Nephron (organoid): ENCODE data around the gene MEGF6.

Experiments
- H3K27ac Mint-ChIP-seq, 3 experiments: 2 replicates each; pipeline ENCODE4 v1.8.0; 2020; ENCODE audit warnings: mixed read lengths in 3 of 3, mild to moderate bottlenecking in 2 of 3, moderate library complexity in 1 of 3
- H3K27me3 Mint-ChIP-seq: 2 replicates; pipeline ENCODE4 v1.8.0; 2021; ENCODE audit warnings: low read depth, mild to moderate bottlenecking, moderate library complexity, mixed read lengths
- H3K36me3 Mint-ChIP-seq: 2 replicates; pipeline ENCODE4 v1.8.0; 2020; ENCODE audit warnings: low read depth, mixed read lengths
- H3K4me1 Mint-ChIP-seq: 2 replicates; pipeline ENCODE4 v1.8.0; 2020; ENCODE audit warnings: mixed read lengths
- H3K4me3 Mint-ChIP-seq, 3 experiments: 2 replicates each; pipeline ENCODE4 v1.8.0; 2020; ENCODE audit warnings: mild to moderate bottlenecking in 3 of 3, mixed read lengths in 3 of 3, moderate library complexity in 2 of 3
- H3K9me3 Mint-ChIP-seq: 2 replicates; pipeline ENCODE4 v1.8.0; 2020; ENCODE audit warnings: mixed read lengths
- CTCF ChIP-seq, 3 experiments: fragments of 200-600 bp; sonication (generic); IDR thresholded peaks; one replicate each; pipeline ENCODE4 v1.5.0; 2021; ENCODE audit warnings: antibody characterized with exemption in 3 of 3; ENCODE audit not compliant: unreplicated experiment in 3 of 3

The MEGF6 gene

GRCh38 chr1:3597599-3597964, 13.7 kb downstream of the MEGF6 start:
- Mint-ChIP-seq H3K4me3 (peak overlapping the region; percentile 55 to 69 (median 56)), H3K4me1 (peaks cover 14% of the 10 kb centered on the region), H3K36me3 (peaks cover 3% of the 10 kb centered on the region), H3K9me3 (no peaks in the 10 kb centered on the region), H3K27me3 (peaks cover 9% of the 10 kb centered on the region), H3K27ac (peak overlapping the region; percentile 57 to 82 (median 70))
- no peak for TF ChIP-seq CTCF (IDR thresholded peaks at IDR 0.05; ENCODE audit: unreplicated experiment in 3 of 3)

GRCh38 chr1:3596663-3597598, 14.4 kb downstream of the MEGF6 start:
- peak overlapping the region in 1 of 3 experiments; percentile 31 for H3K4me3 Mint-ChIP-seq
- H3K36me3 Mint-ChIP-seq = peaks cover 3% of the 10 kb centered on the region
- peak overlapping the region in 2 of 3 experiments; percentile 57 to 82 for H3K27ac Mint-ChIP-seq
- H3K9me3 Mint-ChIP-seq = no peaks in the 10 kb centered on the region
- H3K4me1 Mint-ChIP-seq = peaks cover 14% of the 10 kb centered on the region
- no peak for TF ChIP-seq CTCF (IDR thresholded peaks at IDR 0.05; ENCODE audit: unreplicated experiment in 3 of 3)
- peaks cover 12% of the 10 kb centered on the region for H3K27me3 Mint-ChIP-seq

- Mint-ChIP-seq H3K4me1 (peaks cover 14% of the 10 kb centered on the region), H3K27me3 (peaks cover 9% of the 10 kb centered on the region), H3K4me3 (no peak overlapping the region), H3K36me3 (no peaks in the 10 kb centered on the region), H3K9me3 (no peaks in the 10 kb centered on the region), H3K27ac (no peak overlapping the region)
- no peak for TF ChIP-seq CTCF (IDR thresholded peaks at IDR 0.05; ENCODE audit: unreplicated experiment in 3 of 3)
These were observed 15.4 kb downstream of the MEGF6 start for GRCh38 chr1:3595949-3596348.

GRCh38 chr1:3594706-3595377, 16.5 kb downstream of the MEGF6 start:
- Mint-ChIP-seq H3K27ac (no peak overlapping the region), H3K4me1 (peaks cover 20% of the 10 kb centered on the region), H3K9me3 (no peaks in the 10 kb centered on the region), H3K27me3 (peaks cover 14% of the 10 kb centered on the region), H3K4me3 (no peak overlapping the region), H3K36me3 (no peaks in the 10 kb centered on the region)
- no peak for TF ChIP-seq CTCF (IDR thresholded peaks at IDR 0.05; ENCODE audit: unreplicated experiment in 3 of 3)

- Mint-ChIP-seq H3K4me3 (no peak overlapping the region), H3K27me3 (peaks cover 17% of the 10 kb centered on the region), H3K4me1 (peaks cover 20% of the 10 kb centered on the region), H3K27ac (no peak overlapping the region), H3K9me3 (no peaks in the 10 kb centered on the region), H3K36me3 (no peaks in the 10 kb centered on the region)
- no peak for TF ChIP-seq CTCF (IDR thresholded peaks at IDR 0.05; ENCODE audit: unreplicated experiment in 3 of 3)
These were observed 17.6 kb downstream of the MEGF6 start for GRCh38 chr1:3593745-3594144.
